Measurements from ENCODE around the gene DOCK1. TPM values are rescaled to one million over a fixed set of nuclear protein-coding genes. Genes with fewer than 3 reads are reported as not detected.

Gene DOCK1
- total RNA-seq, 1 experiment from 2014 or later, result not detected

DNA sequence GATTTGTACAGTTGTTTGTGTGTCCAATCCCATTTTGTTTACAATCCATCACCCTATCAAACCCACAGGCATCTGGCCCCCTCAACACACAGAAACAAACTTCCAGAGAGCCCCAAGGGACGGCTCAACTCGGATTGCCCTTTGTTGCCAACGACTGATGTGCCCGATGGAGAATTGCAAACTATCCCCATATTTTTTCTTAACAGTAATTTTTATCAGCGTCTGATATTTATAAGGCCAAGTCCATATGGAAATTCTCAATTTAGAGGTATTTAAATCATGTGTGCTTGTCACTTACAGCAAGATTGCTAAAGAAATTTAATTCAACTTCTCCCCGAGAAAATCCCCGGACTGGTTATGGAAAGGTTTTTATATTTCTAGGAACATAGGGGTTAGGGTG lies 530.0 kb downstream of the DOCK1 start:
- Histone ChIP-seq H3K4me3 (ENCODE audit: low read length) (no peak overlapping the region), H3K27me3 (ENCODE audit: low read length) (no peaks in the 10 kb centered on the region), H3K9me3 (ENCODE audit: low read length) (no peaks in the 10 kb centered on the region)

DNA sequence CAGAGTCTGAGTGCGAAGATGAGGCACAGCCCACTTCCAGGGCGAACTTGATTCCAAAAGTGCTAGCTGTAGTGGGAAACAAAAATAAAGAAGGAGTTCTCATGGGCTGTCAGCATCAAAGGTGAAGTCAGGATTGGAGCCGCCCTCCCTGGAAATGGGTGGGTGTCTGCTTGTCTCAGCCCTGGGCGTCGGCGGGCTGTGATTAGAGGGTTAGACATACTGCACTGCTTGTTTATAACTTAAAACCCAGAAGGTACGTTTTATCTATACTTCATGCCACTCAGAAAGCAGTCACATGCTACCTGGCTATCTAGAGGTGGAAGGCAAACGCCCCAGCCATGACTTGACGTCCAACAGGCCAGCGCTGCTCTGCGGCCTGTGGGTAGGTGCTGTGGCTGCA lies 535.1 kb downstream of the DOCK1 start:
- no peaks in the 10 kb centered on the region for H3K36me3 ChIP-seq (ENCODE audit: insufficient read depth, low read length)
- H3K4me3 ChIP-seq (ENCODE audit: low read length), result no peak overlapping the region
- H3K27ac ChIP-seq (ENCODE audit: low read length), result no peak overlapping the region
- no peaks in the 10 kb centered on the region for H3K4me1 ChIP-seq (ENCODE audit: low read length)
- no peak for DNase-seq
- no peaks in the 10 kb centered on the region for H3K79me2 ChIP-seq (ENCODE audit: low read length)
- no peaks in the 10 kb centered on the region for H3K9me3 ChIP-seq (ENCODE audit: low read length)
- H2AFZ ChIP-seq (ENCODE audit: low read length), result no peak overlapping the region
- no peaks in the 10 kb centered on the region for H4K20me1 ChIP-seq (ENCODE audit: insufficient read depth, low read depth, low read length)
- no peak overlapping the region for H3K9ac ChIP-seq (ENCODE audit: low read length)
- H3K27me3 ChIP-seq (ENCODE audit: low read length), result no peaks in the 10 kb centered on the region
- H3K4me2 ChIP-seq (ENCODE audit: low read depth, low read length, poor library complexity, severe bottlenecking), result no peak overlapping the region
- no peaks in the 10 kb centered on the region for H3K9me2 ChIP-seq (replicated peaks; ENCODE audit: insufficient read depth, low read length)

More for the DNA sequence above, 530.0 kb downstream of the DOCK1 start:
- no peaks in the 10 kb centered on the region for H3K79me2 ChIP-seq (ENCODE audit: low read length)
- no peak for DNase-seq
- H2AFZ ChIP-seq (ENCODE audit: low read length), result no peak overlapping the region
- no peak overlapping the region for H3K27ac ChIP-seq (ENCODE audit: low read length)
- H3K4me1 ChIP-seq (ENCODE audit: low read length), result no peaks in the 10 kb centered on the region
- H3K9me2 ChIP-seq (replicated peaks; ENCODE audit: insufficient read depth, low read length), result no peaks in the 10 kb centered on the region
- no peaks in the 10 kb centered on the region for H4K20me1 ChIP-seq (ENCODE audit: insufficient read depth, low read depth, low read length)
- no peak overlapping the region for H3K4me2 ChIP-seq (ENCODE audit: low read depth, low read length, poor library complexity, severe bottlenecking)
- no peaks in the 10 kb centered on the region for H3K36me3 ChIP-seq (ENCODE audit: insufficient read depth, low read length)
- H3K9ac ChIP-seq (ENCODE audit: low read length), result no peak overlapping the region

DNA sequence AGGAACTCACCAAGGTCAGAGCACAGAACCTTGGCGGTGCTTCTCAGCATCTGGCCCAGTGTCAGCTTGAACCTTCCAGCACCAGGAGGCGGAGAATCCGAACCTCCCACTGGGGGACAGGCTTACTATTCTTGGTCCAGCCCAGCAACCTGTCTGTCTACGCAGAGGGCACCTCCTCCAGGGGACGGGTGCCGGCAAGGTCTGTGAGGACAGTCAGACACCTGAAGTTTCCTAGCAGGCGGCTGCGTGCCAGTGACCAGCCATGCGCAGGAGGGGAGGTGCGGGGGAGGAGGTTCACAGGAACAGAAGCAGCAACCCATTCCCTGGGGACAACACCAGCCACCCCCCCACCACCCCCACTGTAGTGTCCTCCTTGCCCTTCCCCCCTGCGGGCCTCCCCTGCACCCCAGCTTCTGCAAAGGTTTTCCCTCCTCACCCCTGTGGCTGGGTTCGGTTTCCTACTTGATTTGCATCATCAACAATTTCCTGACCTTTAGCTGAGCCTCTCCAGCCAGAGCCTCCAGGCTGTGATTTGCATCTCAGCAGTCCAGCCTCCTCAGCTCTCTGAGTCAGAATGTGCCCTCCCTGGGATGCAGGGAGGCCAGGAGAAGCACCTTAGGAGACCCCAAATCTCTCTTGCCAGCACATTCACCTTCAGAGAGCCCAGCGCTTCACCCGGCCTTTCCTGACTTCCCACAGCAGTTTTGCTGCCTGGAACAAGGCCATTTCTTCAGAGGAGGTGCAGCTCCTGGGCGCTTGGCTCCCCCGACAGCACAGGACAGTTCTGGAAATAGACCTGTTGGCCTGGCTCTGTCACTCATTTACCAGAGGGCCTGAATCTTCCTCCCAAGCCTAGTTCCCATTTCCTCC lies 536.4 kb downstream of the DOCK1 start:
- Histone ChIP-seq H3K9me3 (ENCODE audit: low read length) (no peaks in the 10 kb centered on the region), H3K27ac (ENCODE audit: low read length) (no peak overlapping the region), H3K79me2 (ENCODE audit: low read length) (no peaks in the 10 kb centered on the region), H3K4me2 (ENCODE audit: low read depth, low read length, poor library complexity, severe bottlenecking) (no peak overlapping the region), H3K9ac (ENCODE audit: low read length) (no peak overlapping the region), H3K4me3 (ENCODE audit: low read length) (no peak overlapping the region), H4K20me1 (ENCODE audit: insufficient read depth, low read depth, low read length) (no peaks in the 10 kb centered on the region), H3K9me2 (replicated peaks; ENCODE audit: insufficient read depth, low read length) (no peaks in the 10 kb centered on the region), H2AFZ (ENCODE audit: low read length) (no peak overlapping the region), H3K27me3 (ENCODE audit: low read length) (no peaks in the 10 kb centered on the region), H3K36me3 (ENCODE audit: insufficient read depth, low read length) (no peaks in the 10 kb centered on the region), H3K4me1 (ENCODE audit: low read length) (no peaks in the 10 kb centered on the region)
- no peak for DNase-seq

DNA sequence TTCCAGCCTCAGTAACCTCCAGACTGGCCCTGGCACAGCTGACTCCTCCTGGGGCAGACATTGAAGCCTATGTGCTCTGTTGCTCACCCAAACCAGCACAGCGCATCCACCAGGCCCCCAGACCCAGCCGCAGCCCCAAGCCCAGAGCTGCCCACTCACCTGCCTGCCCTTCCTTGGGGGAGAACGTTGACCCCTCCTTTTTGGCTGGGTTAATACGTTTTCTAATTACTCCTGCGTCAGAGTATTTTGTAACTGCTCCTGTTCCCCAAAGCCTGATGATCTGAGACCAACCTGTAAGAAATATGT lies 536.9 kb downstream of the DOCK1 start:
- DNase-seq, result no peak
- Histone ChIP-seq H3K9me2 (replicated peaks; ENCODE audit: insufficient read depth, low read length) (no peaks in the 10 kb centered on the region), H3K36me3 (ENCODE audit: insufficient read depth, low read length) (no peaks in the 10 kb centered on the region), H3K27ac (ENCODE audit: low read length) (no peak overlapping the region), H3K9ac (ENCODE audit: low read length) (no peak overlapping the region), H4K20me1 (ENCODE audit: insufficient read depth, low read depth, low read length) (no peaks in the 10 kb centered on the region), H3K27me3 (ENCODE audit: low read length) (no peaks in the 10 kb centered on the region), H3K4me3 (ENCODE audit: low read length) (no peak overlapping the region), H3K4me1 (ENCODE audit: low read length) (no peaks in the 10 kb centered on the region), H2AFZ (ENCODE audit: low read length) (no peak overlapping the region), H3K9me3 (ENCODE audit: low read length) (no peaks in the 10 kb centered on the region), H3K4me2 (ENCODE audit: low read depth, low read length, poor library complexity, severe bottlenecking) (no peak overlapping the region), H3K79me2 (ENCODE audit: low read length) (no peaks in the 10 kb centered on the region)

DNA sequence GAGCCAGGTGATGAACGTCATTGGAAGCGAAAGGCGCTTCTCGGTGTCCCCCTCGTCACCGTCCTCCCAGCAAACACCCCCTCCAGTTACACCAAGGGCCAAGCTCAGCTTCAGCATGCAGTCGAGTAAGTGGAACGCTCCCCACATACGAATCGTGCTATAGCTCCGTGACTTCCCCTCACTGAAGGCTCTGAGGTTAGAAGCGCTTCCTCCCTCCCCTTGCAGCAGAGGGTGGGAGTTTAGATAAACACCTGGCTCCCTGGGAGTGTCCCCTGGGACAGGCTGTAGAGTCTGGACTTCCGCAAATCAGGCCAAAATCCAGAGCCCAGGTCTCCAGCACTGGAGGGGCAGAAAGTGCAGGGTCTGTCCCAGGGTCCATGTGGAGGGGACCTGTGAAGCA lies 538.9 kb downstream of the DOCK1 start:
- H3K9me2 ChIP-seq (replicated peaks; ENCODE audit: insufficient read depth, low read length), result no peaks in the 10 kb centered on the region
- H3K36me3 ChIP-seq (ENCODE audit: insufficient read depth, low read length), result no peaks in the 10 kb centered on the region
- DNase-seq, result no peak
- H3K4me3 ChIP-seq (ENCODE audit: low read length), result no peak overlapping the region
- no peak overlapping the region for H3K9ac ChIP-seq (ENCODE audit: low read length)
- no peak overlapping the region for H3K27ac ChIP-seq (ENCODE audit: low read length)
- no peaks in the 10 kb centered on the region for H3K9me3 ChIP-seq (ENCODE audit: low read length)
- no peak overlapping the region for H3K4me2 ChIP-seq (ENCODE audit: low read depth, low read length, poor library complexity, severe bottlenecking)
- H3K79me2 ChIP-seq (ENCODE audit: low read length), result no peaks in the 10 kb centered on the region
- no peak overlapping the region for H2AFZ ChIP-seq (ENCODE audit: low read length)
- no peaks in the 10 kb centered on the region for H3K4me1 ChIP-seq (ENCODE audit: low read length)
- H4K20me1 ChIP-seq (ENCODE audit: insufficient read depth, low read depth, low read length), result no peaks in the 10 kb centered on the region
- H3K27me3 ChIP-seq (ENCODE audit: low read length), result no peaks in the 10 kb centered on the region

DNA sequence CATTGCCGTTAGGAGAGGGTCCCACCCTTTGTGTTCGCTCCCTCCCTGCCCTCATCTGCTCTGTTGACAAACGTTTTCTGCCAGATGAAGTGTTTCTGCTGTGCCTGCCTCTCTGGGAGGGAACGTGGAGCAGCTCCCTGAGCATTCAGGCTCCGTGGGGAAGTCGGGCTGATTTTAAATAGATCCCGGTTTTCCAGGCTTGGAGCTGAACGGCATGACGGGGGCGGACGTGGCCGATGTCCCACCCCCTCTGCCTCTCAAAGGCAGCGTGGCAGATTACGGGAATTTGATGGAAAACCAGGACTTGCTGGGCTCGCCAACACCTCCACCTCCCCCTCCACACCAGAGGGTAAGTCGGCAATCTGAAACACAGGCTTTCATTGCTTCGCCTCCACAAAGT lies 542.0 kb downstream of the DOCK1 start:
- no peaks in the 10 kb centered on the region for H3K9me3 ChIP-seq (ENCODE audit: low read length)
- no peaks in the 10 kb centered on the region for H4K20me1 ChIP-seq (ENCODE audit: insufficient read depth, low read depth, low read length)
- no peak overlapping the region for H3K4me2 ChIP-seq (ENCODE audit: low read depth, low read length, poor library complexity, severe bottlenecking)
- H3K27ac ChIP-seq (ENCODE audit: low read length), result no peak overlapping the region
- no peaks in the 10 kb centered on the region for H3K79me2 ChIP-seq (ENCODE audit: low read length)
- no peaks in the 10 kb centered on the region for H3K4me1 ChIP-seq (ENCODE audit: low read length)
- no peaks in the 10 kb centered on the region for H3K9me2 ChIP-seq (replicated peaks; ENCODE audit: insufficient read depth, low read length)
- no peak overlapping the region for H2AFZ ChIP-seq (ENCODE audit: low read length)
- H3K9ac ChIP-seq (ENCODE audit: low read length), result no peak overlapping the region
- no peak for DNase-seq
- no peaks in the 10 kb centered on the region for H3K27me3 ChIP-seq (ENCODE audit: low read length)
- H3K36me3 ChIP-seq (ENCODE audit: insufficient read depth, low read length), result no peaks in the 10 kb centered on the region
- H3K4me3 ChIP-seq (ENCODE audit: low read length), result no peak overlapping the region

DNA sequence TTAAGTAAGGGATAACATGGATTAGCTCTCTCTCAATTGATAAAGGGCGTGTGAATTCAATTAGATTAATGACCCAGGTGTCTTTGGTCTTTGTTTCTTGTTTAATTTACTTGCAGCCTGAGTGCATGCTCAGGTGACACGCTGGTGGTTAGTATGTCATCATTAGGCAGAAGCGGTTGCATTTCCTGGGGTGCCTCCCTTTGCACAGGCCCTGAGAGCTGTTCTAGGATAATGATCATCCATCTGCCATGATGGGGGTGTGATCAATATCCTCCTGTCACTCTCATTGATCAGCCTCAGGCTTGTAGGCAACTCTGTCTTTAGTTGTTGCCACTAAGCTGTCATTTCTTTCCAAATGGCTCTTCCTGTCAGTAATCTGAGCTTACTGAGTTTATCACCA lies 544.3 kb downstream of the DOCK1 start:
- Histone ChIP-seq H3K4me1 (ENCODE audit: low read length) (no peaks in the 10 kb centered on the region), H3K9me3 (ENCODE audit: low read length) (no peaks in the 10 kb centered on the region), H3K27ac (ENCODE audit: low read length) (no peak overlapping the region), H4K20me1 (ENCODE audit: insufficient read depth, low read depth, low read length) (no peaks in the 10 kb centered on the region), H3K36me3 (ENCODE audit: insufficient read depth, low read length) (no peaks in the 10 kb centered on the region), H3K9ac (ENCODE audit: low read length) (no peak overlapping the region), H3K4me2 (ENCODE audit: low read depth, low read length, poor library complexity, severe bottlenecking) (no peak overlapping the region), H3K4me3 (ENCODE audit: low read length) (no peak overlapping the region), H2AFZ (ENCODE audit: low read length) (no peak overlapping the region), H3K27me3 (ENCODE audit: low read length) (no peaks in the 10 kb centered on the region), H3K9me2 (replicated peaks; ENCODE audit: insufficient read depth, low read length) (no peaks in the 10 kb centered on the region), H3K79me2 (ENCODE audit: low read length) (no peaks in the 10 kb centered on the region)
- no peak for DNase-seq

DNA sequence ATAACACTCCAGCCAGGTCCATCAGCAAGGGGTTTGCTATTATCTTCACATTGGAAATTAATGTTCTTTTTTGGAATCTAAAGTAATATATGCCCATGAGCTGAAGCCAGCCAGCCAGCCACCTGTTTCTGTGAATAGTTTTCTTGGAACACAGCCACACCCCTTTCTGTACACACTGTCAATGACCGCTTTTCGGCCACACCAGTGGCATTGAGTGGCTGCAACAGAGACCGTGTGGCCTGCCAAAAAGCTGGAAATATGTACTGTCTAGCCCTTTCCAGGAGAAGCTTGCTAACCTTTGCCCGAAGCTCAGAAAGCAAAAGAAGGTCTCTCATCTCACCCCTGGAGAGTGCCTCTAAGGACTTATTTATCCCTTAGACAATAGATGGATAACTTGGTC lies 545.4 kb downstream of the DOCK1 start:
- H3K9ac ChIP-seq (ENCODE audit: low read length), result no peak overlapping the region
- no peak overlapping the region for H3K27ac ChIP-seq (ENCODE audit: low read length)
- no peak overlapping the region for H3K4me2 ChIP-seq (ENCODE audit: low read depth, low read length, poor library complexity, severe bottlenecking)
- DNase-seq, result no peak
- H3K9me2 ChIP-seq (replicated peaks; ENCODE audit: insufficient read depth, low read length), result no peaks in the 10 kb centered on the region
- no peak overlapping the region for H3K4me3 ChIP-seq (ENCODE audit: low read length)
- no peak overlapping the region for H2AFZ ChIP-seq (ENCODE audit: low read length)
- no peaks in the 10 kb centered on the region for H4K20me1 ChIP-seq (ENCODE audit: insufficient read depth, low read depth, low read length)
- H3K79me2 ChIP-seq (ENCODE audit: low read length), result no peaks in the 10 kb centered on the region
- H3K36me3 ChIP-seq (ENCODE audit: insufficient read depth, low read length), result no peaks in the 10 kb centered on the region
- H3K9me3 ChIP-seq (ENCODE audit: low read length), result no peaks in the 10 kb centered on the region
- no peaks in the 10 kb centered on the region for H3K4me1 ChIP-seq (ENCODE audit: low read length)
- no peaks in the 10 kb centered on the region for H3K27me3 ChIP-seq (ENCODE audit: low read length)

Measured in Karpas-422 (cell line).